WERI-Rb-1 (cell line): ENCODE data around the gene DNM3.

Source experiments
- DNase-seq: peaks from one replicate; pipeline ENCODE4 v3.0.0-alpha.2; 2020
- H3K27ac ChIP-seq: fragments of 250-450 bp; sonication (Bioruptor Pico); 2 replicates; pipeline ENCODE4 v1.5.1; 2020; ENCODE audit warnings: mild to moderate bottlenecking, moderate library complexity
- H3K27me3 ChIP-seq: fragments of 250-450 bp; sonication (Bioruptor Pico); 2 replicates; pipeline ENCODE4 v1.5.1; 2021; ENCODE audit warnings: mild to moderate bottlenecking, low read depth, moderate library complexity; ENCODE audit not compliant: insufficient read depth, severe bottlenecking
- H3K36me3 ChIP-seq: fragments of 250-450 bp; sonication (Bioruptor Pico); 2 replicates; pipeline ENCODE4 v1.5.1; 2020; ENCODE audit warnings: mild to moderate bottlenecking, moderate library complexity
- H3K4me3 ChIP-seq: 2 replicates; pipeline ENCODE4 v1.5.1; 2011; ENCODE audit warnings: low read depth, mild to moderate bottlenecking, control low read depth, low read length
- H3K9me3 ChIP-seq: fragments of 250-450 bp; sonication (Bioruptor Pico); 2 replicates; pipeline ENCODE4 v1.5.1; 2021; ENCODE audit warnings: mild to moderate bottlenecking, moderate library complexity; ENCODE audit not compliant: severe bottlenecking
- TF ChIP-seq, protein P1 (sequence below): IDR thresholded peaks from 2 replicates; pipeline ENCODE4 v1.5.1; 2011; ENCODE audit warnings: low read depth, mild to moderate bottlenecking, control low read depth, inconsistent platforms, low read length

The DNM3 gene

DNA sequence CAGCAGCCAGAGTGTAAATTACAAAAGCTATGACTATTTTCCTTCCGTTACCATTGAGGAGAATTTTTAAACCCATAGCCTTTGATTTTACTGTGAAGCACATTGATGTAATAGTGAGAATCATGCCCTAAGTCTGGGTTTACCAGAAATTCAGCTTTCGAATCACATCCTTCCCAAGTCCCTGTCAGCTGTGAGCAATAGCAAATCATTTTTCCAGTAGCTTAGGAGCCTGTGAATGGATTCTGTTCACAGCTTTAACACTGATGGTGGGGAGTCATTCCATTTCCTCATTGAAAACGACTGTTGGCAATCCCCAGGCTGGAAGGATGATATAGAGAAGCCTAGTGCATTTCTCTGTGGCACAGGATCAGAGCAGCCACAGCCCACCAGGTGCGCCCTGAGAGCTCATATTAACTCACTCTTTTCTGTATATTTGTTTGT is 497.0 kb downstream of the DNM3 start:
- TF ChIP-seq, protein P1, sequence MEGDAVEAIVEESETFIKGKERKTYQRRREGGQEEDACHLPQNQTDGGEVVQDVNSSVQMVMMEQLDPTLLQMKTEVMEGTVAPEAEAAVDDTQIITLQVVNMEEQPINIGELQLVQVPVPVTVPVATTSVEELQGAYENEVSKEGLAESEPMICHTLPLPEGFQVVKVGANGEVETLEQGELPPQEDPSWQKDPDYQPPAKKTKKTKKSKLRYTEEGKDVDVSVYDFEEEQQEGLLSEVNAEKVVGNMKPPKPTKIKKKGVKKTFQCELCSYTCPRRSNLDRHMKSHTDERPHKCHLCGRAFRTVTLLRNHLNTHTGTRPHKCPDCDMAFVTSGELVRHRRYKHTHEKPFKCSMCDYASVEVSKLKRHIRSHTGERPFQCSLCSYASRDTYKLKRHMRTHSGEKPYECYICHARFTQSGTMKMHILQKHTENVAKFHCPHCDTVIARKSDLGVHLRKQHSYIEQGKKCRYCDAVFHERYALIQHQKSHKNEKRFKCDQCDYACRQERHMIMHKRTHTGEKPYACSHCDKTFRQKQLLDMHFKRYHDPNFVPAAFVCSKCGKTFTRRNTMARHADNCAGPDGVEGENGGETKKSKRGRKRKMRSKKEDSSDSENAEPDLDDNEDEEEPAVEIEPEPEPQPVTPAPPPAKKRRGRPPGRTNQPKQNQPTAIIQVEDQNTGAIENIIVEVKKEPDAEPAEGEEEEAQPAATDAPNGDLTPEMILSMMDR, result no peak
- H3K27ac ChIP-seq, result no peak overlapping the region
- DNase-seq, result no peak
- no peak overlapping the region for H3K4me3 ChIP-seq
- no peaks in the 10 kb centered on the region for H3K27me3 ChIP-seq
- no peaks in the 10 kb centered on the region for H3K36me3 ChIP-seq
- H3K9me3 ChIP-seq, result no peaks in the 10 kb centered on the region

DNA sequence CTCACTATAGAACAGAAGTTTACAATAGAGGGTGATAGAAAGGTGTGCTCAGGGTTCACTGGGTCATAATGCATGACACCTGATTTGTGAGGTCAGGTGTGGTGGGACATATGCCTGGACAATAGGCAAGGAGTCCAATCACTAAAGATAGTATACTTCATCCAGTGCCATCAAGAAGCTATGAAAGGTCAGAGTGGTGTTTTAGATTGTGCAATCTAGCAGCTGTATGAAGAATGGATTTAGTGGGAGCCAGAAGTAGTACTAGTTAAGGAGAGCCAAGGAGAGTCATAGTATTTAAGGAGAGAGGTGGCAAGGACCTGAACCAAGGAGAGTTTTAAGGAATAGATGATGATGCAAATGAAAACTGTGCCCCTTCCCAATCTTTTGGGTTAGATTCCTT is 498.5 kb downstream of the DNM3 start:
- H3K9me3 ChIP-seq, result no peaks in the 10 kb centered on the region
- H3K27me3 ChIP-seq, result no peaks in the 10 kb centered on the region
- H3K4me3 ChIP-seq, result no peak overlapping the region
- H3K36me3 ChIP-seq, result no peaks in the 10 kb centered on the region
- DNase-seq, result no peak
- TF ChIP-seq, protein P1, result no peak
- H3K27ac ChIP-seq, result no peak overlapping the region

DNA sequence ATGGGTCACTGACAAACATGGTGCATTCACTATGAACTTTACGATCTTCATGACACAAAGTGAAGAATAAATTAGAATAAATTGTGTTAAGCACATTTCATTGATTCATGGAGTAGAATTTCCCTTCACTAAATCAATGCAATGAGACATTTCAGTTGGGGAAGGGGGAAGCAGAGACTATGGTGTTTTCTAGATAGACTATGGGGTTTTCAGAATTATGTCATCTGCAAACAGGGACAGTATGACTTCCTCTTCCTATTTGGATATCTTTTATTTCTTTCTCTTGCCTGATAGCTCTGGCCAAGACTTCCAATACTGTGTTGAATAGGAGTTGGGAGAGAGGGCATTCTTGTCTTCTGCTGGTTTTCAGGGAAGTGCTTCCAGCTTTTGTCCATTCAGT is 499.2 kb downstream of the DNM3 start:
- TF ChIP-seq, protein P1, result no peak
- Histone ChIP-seq H3K9me3 (no peaks in the 10 kb centered on the region), H3K27ac (no peak overlapping the region), H3K27me3 (no peaks in the 10 kb centered on the region), H3K36me3 (no peaks in the 10 kb centered on the region), H3K4me3 (no peak overlapping the region)
- no peak for DNase-seq

DNA sequence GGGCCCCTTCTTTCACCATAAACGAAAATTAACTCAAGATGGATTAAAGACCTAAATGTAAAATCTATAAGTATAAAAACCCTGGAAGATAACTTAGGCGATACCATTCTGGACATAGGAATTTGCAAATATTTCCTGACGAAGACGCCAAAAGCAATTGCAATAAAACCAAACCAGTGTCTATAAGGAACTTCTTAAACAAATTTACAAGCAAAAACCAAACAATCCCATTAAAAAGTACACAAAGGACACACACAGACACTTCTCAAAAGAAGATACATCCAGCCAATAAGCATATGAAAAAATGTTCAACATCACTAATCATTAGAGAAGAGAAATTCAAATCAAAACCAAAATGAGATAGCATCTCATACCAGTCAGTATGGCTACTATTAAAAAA is 500.4 kb downstream of the DNM3 start:
- H3K27me3 ChIP-seq, result no peaks in the 10 kb centered on the region
- H3K4me3 ChIP-seq, result no peak overlapping the region
- H3K36me3 ChIP-seq, result no peaks in the 10 kb centered on the region
- TF ChIP-seq, protein P1, result no peak
- DNase-seq, result no peak
- H3K9me3 ChIP-seq, result no peaks in the 10 kb centered on the region
- H3K27ac ChIP-seq, result no peak overlapping the region

DNA sequence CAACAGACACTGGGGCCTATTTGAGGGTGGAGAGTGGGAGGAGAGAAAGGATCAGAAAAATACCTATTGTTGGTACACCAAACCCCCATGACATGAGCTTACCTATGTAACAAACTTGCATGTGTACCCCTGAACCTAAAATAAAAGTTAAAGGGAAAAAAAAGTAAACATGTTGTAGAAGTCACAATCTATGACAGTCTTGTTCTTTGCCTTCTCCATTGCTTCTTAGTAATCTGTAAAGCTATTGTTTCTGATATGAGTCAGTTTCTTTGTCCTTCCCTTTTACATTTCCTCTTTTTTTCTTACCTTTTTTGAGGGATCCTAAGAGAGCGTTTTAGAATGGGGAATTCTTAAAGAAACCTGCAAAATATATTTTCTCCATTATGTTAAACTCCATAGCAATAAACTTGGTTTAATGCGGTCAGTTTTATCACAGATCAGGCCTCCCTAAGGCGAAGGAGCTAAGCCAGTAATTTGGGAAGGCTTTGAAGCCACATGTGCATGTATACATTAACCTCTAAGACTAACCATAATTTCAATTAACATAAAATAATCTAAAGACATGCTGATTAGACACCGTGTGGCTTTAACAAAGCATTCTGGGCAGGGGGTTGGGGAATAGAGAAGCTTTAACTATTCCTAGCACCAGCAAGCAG is 501.4 kb downstream of the DNM3 start:
- H3K4me3 ChIP-seq, result no peak overlapping the region
- H3K36me3 ChIP-seq, result no peaks in the 10 kb centered on the region
- H3K27ac ChIP-seq, result no peak overlapping the region
- no peaks in the 10 kb centered on the region for H3K27me3 ChIP-seq
- H3K9me3 ChIP-seq, result peaks cover 6% of the 10 kb centered on the region
- DNase-seq, result no peak
- TF ChIP-seq, protein P1, result no peak
